HepG2 (cell line): Measurements from ENCODE around the gene PCBP1. TPM values are rescaled to one million over a fixed set of nuclear protein-coding genes. Genes with fewer than 3 reads are reported as not detected.
A peak's percentile ranks its signal among the peaks of the same experiment; 100 is the strongest.

Source experiments
- ATF5 ChIP-seq: sonication (generic); formaldehyde crosslinking; IDR thresholded peaks from 2 replicates; pipeline ENCODE4 v1.4.0; 2020; ENCODE audit warnings: mild to moderate bottlenecking, low read depth, missing genetic modification reagents
- E2F2 ChIP-seq: sonication (generic); formaldehyde crosslinking; IDR thresholded peaks from 2 replicates; pipeline ENCODE4 v1.4.0; 2020; ENCODE audit warnings: missing genetic modification reagents, borderline replicate concordance
- JUND ChIP-seq: sonication (generic); formaldehyde crosslinking; IDR thresholded peaks from 2 replicates; pipeline ENCODE4 v1.8.0; 2022; ENCODE audit warnings: mild to moderate bottlenecking, missing genetic modification reagents
- NR2F6 ChIP-seq, 2 experiments: IDR thresholded peaks; 2 replicates each; pipeline ENCODE4 v1.6.1; 2016; ENCODE audit warnings: antibody characterized with exemption in 1 of 2, mild to moderate bottlenecking in 1 of 2
- SKIL ChIP-seq: sonication (generic); formaldehyde crosslinking; IDR thresholded peaks from 2 replicates; pipeline ENCODE4 v1.8.0; 2022; ENCODE audit warnings: missing genetic modification reagents, mild to moderate bottlenecking, moderate library complexity, borderline replicate concordance
- ZBTB34 ChIP-seq: sonication (generic); formaldehyde crosslinking; IDR thresholded peaks from 2 replicates; pipeline ENCODE4 v1.8.0; 2022; ENCODE audit warnings: mild to moderate bottlenecking, missing genetic modification reagents
- ZFP1 ChIP-seq: IDR thresholded peaks from 2 replicates; pipeline ENCODE4 v1.6.1; 2016
- ZHX1 ChIP-seq: sonication (generic); formaldehyde crosslinking; IDR thresholded peaks from 2 replicates; pipeline ENCODE4 v1.8.1; 2022; ENCODE audit warnings: low read depth, mild to moderate bottlenecking, missing genetic modification reagents
- ZNF180 ChIP-seq: sonication (generic); formaldehyde crosslinking; IDR thresholded peaks from 2 replicates; pipeline ENCODE4 v1.4.0; 2020; ENCODE audit warnings: low read depth, missing genetic modification reagents, borderline replicate concordance
- ZNF318 ChIP-seq: sonication (generic); formaldehyde crosslinking; IDR thresholded peaks from 2 replicates; pipeline ENCODE4 v1.4.0; 2020; ENCODE audit warnings: mild to moderate bottlenecking, missing genetic modification reagents
- polyA plus RNA-seq, 8 experiments: library from polyadenylated mRNA; depleted of rRNA in 3 of 8; stranded (reverse) in 7 of 8; unstranded in 1 of 8; fragments of >200 nt; fragmentation: Illumina TruSeq in 4 of 8; extraction: Trizol in 4 of 8; gene quantifications; 2 replicates each; pipeline versions ENCODE4 v1.2.1 to v1.2.3, GENCODE V29; 2011 to 2016; ENCODE audit warnings: low read depth in 4 of 8, missing spikeins in 1 of 8, mixed read lengths in 1 of 8; ENCODE audit not compliant: insufficient read depth in 1 of 8
- total RNA-seq, 5 experiments: library from RNA; depleted of rRNA; stranded (reverse); fragments of >200 nt; fragmentation: Illumina TruSeq; extraction: Trizol; gene quantifications; 2 replicates each; pipeline ENCODE4 v1.2.3, GENCODE V29; 2016; ENCODE audit warnings: low read depth in 1 of 5

PCBP1 gene
- total and polyA plus RNA-seq, 2 of the 13 experiments (the other 11 are each of a cell fraction or from before 2014, with no cell fraction given): 32.0 to 137 TPM

- no peak for TF ChIP-seq E2F2 (CRISPR knock-in tag)
- no peak for TF ChIP-seq ZFP1 (CRISPR knock-in tag)
- no peak for TF ChIP-seq ZHX1 (CRISPR knock-in tag)
- no peak for TF ChIP-seq NR2F6 (IDR thresholded peaks at IDR 0.05)
- TF ChIP-seq NR2F6 (CRISPR knock-in tag; IDR thresholded peaks at IDR 0.05): peak; percentile 62
- no peak for TF ChIP-seq SKIL (CRISPR knock-in tag)
- no peak for TF ChIP-seq ZBTB34 (CRISPR knock-in tag)
- TF ChIP-seq ZNF318 (CRISPR knock-in tag): no peak
- TF ChIP-seq JUND (CRISPR knock-in tag): no peak
- no peak for TF ChIP-seq ZNF180 (CRISPR knock-in tag)
- no peak for TF ChIP-seq ATF5 (CRISPR knock-in tag)
These were observed 7.9 kb downstream of the PCBP1 start (continued) for GRCh38 chr2:70094978-70095719.
